GM12878 (cell line): ENCODE data around the gene DHRS1. TPM values are rescaled to one million over a fixed set of nuclear protein-coding genes. Genes with fewer than 3 reads are reported as not detected.
A peak's percentile ranks its signal among the peaks of the same experiment; 100 is the strongest.

Experiments used
- ATAC-seq: fragments of 200-7000 bp; cut with Tn5 transposase; 3 replicates; pipeline ENCODE4 v1.9.1; 2020; ENCODE audit warnings: mild to moderate bottlenecking, moderate library complexity
- BruUV-seq: library from RNA; stranded (reverse); fragments of 400-500 nt; replicated peaks from 2 replicates; lab custom pipeline; 2021; lab: Mats Ljungman, UMichigan
- CTCF ChIA-PET: fragments of 300-600 bp; sonication (Branson Sonifier 250); formaldehyde crosslinking; extraction: SDS; loops from one replicate; lab custom pipeline; 2021; ENCODE audit warnings: inconsistent platforms; lab: Yijun Ruan, JAX
- POLR2A ChIA-PET: fragments of 350-600 bp; formaldehyde crosslinking; extraction: SDS; loops from one replicate; lab custom pipeline; 2021; ENCODE audit warnings: inconsistent platforms; lab: Charles Lee
- RAD21 ChIA-PET: fragments of 300-600 bp; sonication (Branson Sonifier 250); formaldehyde crosslinking; loops from one replicate; lab custom pipeline; 2023; ENCODE audit warnings: antibody characterized with exemption; ENCODE audit not compliant: unreplicated experiment; lab: Charles Lee
- SMC1A ChIA-PET: fragments of 300-600 bp; sonication (Branson Sonifier 250); formaldehyde crosslinking; loops from one replicate; lab custom pipeline; 2023; ENCODE audit not compliant: unreplicated experiment, uncharacterized antibody; lab: Charles Lee
- DNase-seq: peaks from one replicate; pipeline ENCODE4 v3.0.0-alpha.2; 2011; ENCODE audit warnings: low read depth, low spot score
- FAIRE-seq: peaks from 3 replicates; lab custom pipeline; 2011; peaks lifted over from hg19 to GRCh38; lab: Jason Lieb, UNC
- H2AFZ ChIP-seq: 2 replicates; pipeline ENCODE4 v1.6.0; 2011; ENCODE audit warnings: low read depth, low read length, control low read depth; ENCODE audit not compliant: control insufficient read depth
- H3K27ac ChIP-seq: 2 replicates; pipeline ENCODE4 v1.5.1; 2011; ENCODE audit warnings: control low read depth; ENCODE audit not compliant: control insufficient read depth, insufficient read depth
- H3K27me3 ChIP-seq, 2 experiments: replicated peaks in 1 of 2; 2 replicates each; pipeline versions ENCODE4 v1.6.0 to v1.6.1; 2011; ENCODE audit warnings: low read length in 1 of 2; ENCODE audit not compliant: control insufficient read depth in 2 of 2, insufficient read depth in 2 of 2
- H3K36me3 ChIP-seq, 2 experiments: 2 replicates each; pipeline ENCODE4 v1.5.1; 2011; ENCODE audit warnings: low read length in 1 of 2; ENCODE audit not compliant: control insufficient read depth in 2 of 2, insufficient read depth in 2 of 2
- H3K4me1 ChIP-seq: 2 replicates; pipeline ENCODE4 v1.6.1; 2011; ENCODE audit warnings: mild to moderate bottlenecking, low read length, moderate library complexity, mixed read lengths; ENCODE audit not compliant: control insufficient read depth, insufficient read depth
- H3K4me2 ChIP-seq: 2 replicates; pipeline ENCODE4 v1.6.0; 2011; ENCODE audit warnings: control low read depth; ENCODE audit not compliant: control insufficient read depth, insufficient read depth
- H3K4me3 ChIP-seq: fragments of 200-600 bp; sonication (generic); 2 replicates; pipeline ENCODE4 v1.5.1; 2016
- H3K79me2 ChIP-seq: 2 replicates; pipeline ENCODE4 v1.6.0; 2011; ENCODE audit warnings: low read length; ENCODE audit not compliant: control insufficient read depth, insufficient read depth
- H3K9ac ChIP-seq: 2 replicates; pipeline ENCODE4 v1.8.0; 2011; ENCODE audit warnings: low read length, control low read depth, mixed read lengths; ENCODE audit not compliant: control insufficient read depth, insufficient read depth
- H3K9me3 ChIP-seq: replicated peaks from 3 replicates; pipeline ENCODE4 v1.5.1; 2011; ENCODE audit warnings: mild to moderate bottlenecking, low read length; ENCODE audit not compliant: control insufficient read depth, insufficient read depth
- H4K20me1 ChIP-seq: 2 replicates; pipeline ENCODE4 v1.6.0; 2011; ENCODE audit not compliant: control insufficient read depth, insufficient read depth
- FOXK2 ChIP-seq: fragments of 450-650 bp; IDR thresholded peaks from 2 replicates; pipeline ENCODE4 v1.6.1; 2017; ENCODE audit warnings: mild to moderate bottlenecking, moderate library complexity
- KAT2A ChIP-seq: conservative IDR thresholded peaks from 2 replicates; pipeline ENCODE4 v1.6.1; 2011; ENCODE audit warnings: low read depth, low read length; ENCODE audit not compliant: control insufficient read depth
- MEF2B ChIP-seq: fragments of 450-650 bp; IDR thresholded peaks from 2 replicates; pipeline ENCODE4 v1.6.1; 2018; ENCODE audit warnings: mild to moderate bottlenecking, moderate library complexity; ENCODE audit not compliant: partially characterized antibody, poor library complexity, severe bottlenecking
- NFYB ChIP-seq: IDR thresholded peaks from 2 replicates; pipeline ENCODE4 v1.6.1; 2011; ENCODE audit warnings: low read depth, mild to moderate bottlenecking, low read length, improper control_type of control experiment, moderate library complexity; ENCODE audit not compliant: insufficient read depth
- SPI1 ChIP-seq: IDR thresholded peaks from 2 replicates; pipeline ENCODE4 v1.6.1; 2011; ENCODE audit warnings: low read depth, mild to moderate bottlenecking, low read length, moderate library complexity, borderline replicate concordance; ENCODE audit not compliant: insufficient read depth
- WGBS: methylation state at CpG from one replicate; pipeline ENCODE4 v1.1.6; 2016; ENCODE audit warnings: low lambda C conversion rate; ENCODE audit not compliant: insufficient replicate concordance, insufficient coverage; ENCODE audit errors: missing lambda C conversion rate; 5-methylcytosine and 5-hydroxymethylcytosine counted together
- in situ Hi-C: fragments of 300-500 bp; cut with MboI; formaldehyde crosslinking; loops from 9 replicates; pipeline ENCODE4 v1.14.3; 2018; ENCODE audit warnings: mixed read lengths
- intact Hi-C: fragments of 100-400 bp; cut with micrococcal nuclease; formaldehyde crosslinking; loops from one replicate; pipeline ENCODE4 v1.14.2; 2022; ENCODE audit not compliant: unreplicated experiment
- polyA plus RNA-seq, 11 experiments: library from polyadenylated mRNA; depleted of rRNA in 4 of 11; unstranded in 6 of 11; stranded (reverse) in 5 of 11; fragments of >200 nt; fragmentation: Nextera tagmentation in 4 of 11; fragmentation: Illumina TruSeq in 1 of 11; extraction: Ambion mirVana in 4 of 11; extraction: Trizol in 1 of 11; gene quantifications; 1 replicate in 1 of 11; 2 replicates in 10 of 11; pipeline versions ENCODE4 v1.2.1 to v1.2.3, GENCODE V29; 2011 to 2016; ENCODE audit warnings: inconsistent platforms in 2 of 11, missing spikeins in 2 of 11, low read depth in 1 of 11
- total RNA-seq, 4 experiments: library from RNA; depleted of rRNA in 3 of 4; stranded (reverse); fragments of >200 nt in 3 of 4; fragmentation: Illumina TruSeq in 1 of 4; extraction: Trizol in 1 of 4; gene quantifications; 2 replicates each; pipeline versions ENCODE4 v1.2.1 to v1.2.3, GENCODE V29; 2013 to 2021
- TF ChIP-seq, protein P1 (sequence below): fragments of 450-650 bp; formaldehyde crosslinking; IDR thresholded peaks from 2 replicates; pipeline ENCODE4 v1.4.0; 2020; ENCODE audit warnings: mild to moderate bottlenecking, moderate library complexity
- TF ChIP-seq, protein P2 (sequence below): fragments of 450-650 bp; IDR thresholded peaks from 2 replicates; pipeline ENCODE4 v1.6.1; 2016; ENCODE audit warnings: mild to moderate bottlenecking

The DHRS1 gene
- total and polyA plus RNA-seq, 10 of the 15 experiments (the other 5 are each of a cell fraction or from before 2014, with no cell fraction given): 12.1 to 45.0 (median 25.7) TPM

DNA sequence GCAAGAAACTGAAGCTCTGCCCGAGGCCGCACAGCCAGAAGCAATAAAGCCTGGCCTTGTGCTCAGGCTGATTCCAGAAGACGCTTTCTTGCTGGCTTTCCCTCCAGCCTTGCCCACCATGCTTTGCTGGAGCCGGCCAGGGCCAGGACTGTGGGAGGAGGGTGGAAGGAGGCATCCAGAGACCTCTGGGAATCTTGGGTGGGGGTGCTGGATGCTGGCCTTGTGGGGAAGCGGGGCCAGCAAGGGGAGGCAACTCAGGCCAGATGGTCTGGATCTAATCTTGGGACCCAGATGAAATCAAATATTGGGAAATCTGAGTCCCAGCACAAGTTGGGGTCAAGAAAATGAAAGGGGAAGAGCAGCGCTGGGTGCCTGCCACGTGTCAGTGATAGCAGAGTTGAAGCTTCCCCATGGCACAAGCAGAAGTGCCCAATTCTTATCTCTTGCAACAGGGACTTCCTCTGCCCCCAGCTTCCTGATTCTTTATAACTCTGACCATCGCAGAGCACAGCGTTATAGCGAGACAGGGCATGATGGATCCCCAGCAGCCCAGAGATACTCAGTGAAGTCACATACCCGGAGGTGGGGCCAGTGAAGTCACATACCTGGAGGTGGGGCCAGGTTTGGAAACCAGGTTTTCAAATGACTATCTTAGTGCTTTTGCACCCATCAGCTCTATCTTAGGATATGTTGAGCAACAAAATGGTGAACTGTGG lies 21.8 kb downstream of the DHRS1 start:
- no TSS peak for BruUV-seq
- Histone ChIP-seq H3K27me3 (no peaks in the 10 kb centered on the region), H3K79me2 (peaks cover 2% of the 10 kb centered on the region; the same call in 1 of the 2 replicates), H3K9ac (no peak overlapping the region), H3K4me2 (peak overlapping the region; percentile 30; the same call in 1 of the 2 replicates), H2AFZ (peak overlapping the region; percentile 28; the same call in 1 of the 2 replicates), H3K4me1 (peaks cover 55% of the 10 kb centered on the region), H3K4me3 (no peak overlapping the region), H4K20me1 (no peaks in the 10 kb centered on the region), H3K27ac (no peak overlapping the region), H3K36me3 (no peaks in the 10 kb centered on the region), H3K9me3 (no peaks in the 10 kb centered on the region; the same call in 2 of the 3 replicates)
- DNase-seq (no peak), FAIRE-seq (no peak), ATAC-seq (no peak)
- in situ Hi-C loops (no loop called here), intact Hi-C loops (no loop called here)
- ChIA-PET CTCF (interaction anchor here (0.6 to 17.1 kb wide), 6 partner anchors 17 to 144 kb away, joined by 3 to 269 read pairs (median 16); partner anchors contain the start of genes CIDEB, DHRS1, NOP9 and TINF2), POLR2A (interaction anchor here (0.6 to 3.0 kb wide), 5 partner anchors 9 to 1351 kb away, joined by 3 to 11 read pairs (median 4); no protein-coding TSS in a partner anchor), SMC1A (interaction anchor here (2.9 to 11.8 kb wide), 4 partner anchors 12 to 36 kb away, joined by 18 to 141 read pairs (median 68); partner anchors contain the start of genes DHRS1, NOP9 and TINF2), RAD21 (interaction anchor here (0.7 to 4.8 kb wide), 2 partner anchors 19 to 35 kb away, joined by 3 to 26 read pairs; partner anchors contain the start of gene TINF2)
- WGBS: 65% methylated on average over 11 of the region's 11 CpGs
- peak; percentile 13; the same call in 1 of the 2 replicates for TF ChIP-seq SPI1
- no peak for TF ChIP-seq MEF2B
- TF ChIP-seq FOXK2: no peak
- TF ChIP-seq, protein P1, sequence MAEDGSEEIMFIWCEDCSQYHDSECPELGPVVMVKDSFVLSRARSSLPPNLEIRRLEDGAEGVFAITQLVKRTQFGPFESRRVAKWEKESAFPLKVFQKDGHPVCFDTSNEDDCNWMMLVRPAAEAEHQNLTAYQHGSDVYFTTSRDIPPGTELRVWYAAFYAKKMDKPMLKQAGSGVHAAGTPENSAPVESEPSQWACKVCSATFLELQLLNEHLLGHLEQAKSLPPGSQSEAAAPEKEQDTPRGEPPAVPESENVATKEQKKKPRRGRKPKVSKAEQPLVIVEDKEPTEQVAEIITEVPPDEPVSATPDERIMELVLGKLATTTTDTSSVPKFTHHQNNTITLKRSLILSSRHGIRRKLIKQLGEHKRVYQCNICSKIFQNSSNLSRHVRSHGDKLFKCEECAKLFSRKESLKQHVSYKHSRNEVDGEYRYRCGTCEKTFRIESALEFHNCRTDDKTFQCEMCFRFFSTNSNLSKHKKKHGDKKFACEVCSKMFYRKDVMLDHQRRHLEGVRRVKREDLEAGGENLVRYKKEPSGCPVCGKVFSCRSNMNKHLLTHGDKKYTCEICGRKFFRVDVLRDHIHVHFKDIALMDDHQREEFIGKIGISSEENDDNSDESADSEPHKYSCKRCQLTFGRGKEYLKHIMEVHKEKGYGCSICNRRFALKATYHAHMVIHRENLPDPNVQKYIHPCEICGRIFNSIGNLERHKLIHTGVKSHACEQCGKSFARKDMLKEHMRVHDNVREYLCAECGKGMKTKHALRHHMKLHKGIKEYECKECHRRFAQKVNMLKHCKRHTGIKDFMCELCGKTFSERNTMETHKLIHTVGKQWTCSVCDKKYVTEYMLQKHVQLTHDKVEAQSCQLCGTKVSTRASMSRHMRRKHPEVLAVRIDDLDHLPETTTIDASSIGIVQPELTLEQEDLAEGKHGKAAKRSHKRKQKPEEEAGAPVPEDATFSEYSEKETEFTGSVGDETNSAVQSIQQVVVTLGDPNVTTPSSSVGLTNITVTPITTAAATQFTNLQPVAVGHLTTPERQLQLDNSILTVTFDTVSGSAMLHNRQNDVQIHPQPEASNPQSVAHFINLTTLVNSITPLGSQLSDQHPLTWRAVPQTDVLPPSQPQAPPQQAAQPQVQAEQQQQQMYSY (CRISPR knock-in tag): no peak
- TF ChIP-seq, protein P2, sequence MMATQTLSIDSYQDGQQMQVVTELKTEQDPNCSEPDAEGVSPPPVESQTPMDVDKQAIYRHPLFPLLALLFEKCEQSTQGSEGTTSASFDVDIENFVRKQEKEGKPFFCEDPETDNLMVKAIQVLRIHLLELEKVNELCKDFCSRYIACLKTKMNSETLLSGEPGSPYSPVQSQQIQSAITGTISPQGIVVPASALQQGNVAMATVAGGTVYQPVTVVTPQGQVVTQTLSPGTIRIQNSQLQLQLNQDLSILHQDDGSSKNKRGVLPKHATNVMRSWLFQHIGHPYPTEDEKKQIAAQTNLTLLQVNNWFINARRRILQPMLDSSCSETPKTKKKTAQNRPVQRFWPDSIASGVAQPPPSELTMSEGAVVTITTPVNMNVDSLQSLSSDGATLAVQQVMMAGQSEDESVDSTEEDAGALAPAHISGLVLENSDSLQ: no peak
- no peak for TF ChIP-seq NFYB
- no peak for TF ChIP-seq KAT2A
